Central memory CD4-positive, alpha-beta T cell (primary cell): ENCODE results near the gene ERC2.

Source experiments
- DNase-seq: peaks from one replicate; pipeline ENCODE4 v3.0.0; 2022

ERC2 gene

DNA sequence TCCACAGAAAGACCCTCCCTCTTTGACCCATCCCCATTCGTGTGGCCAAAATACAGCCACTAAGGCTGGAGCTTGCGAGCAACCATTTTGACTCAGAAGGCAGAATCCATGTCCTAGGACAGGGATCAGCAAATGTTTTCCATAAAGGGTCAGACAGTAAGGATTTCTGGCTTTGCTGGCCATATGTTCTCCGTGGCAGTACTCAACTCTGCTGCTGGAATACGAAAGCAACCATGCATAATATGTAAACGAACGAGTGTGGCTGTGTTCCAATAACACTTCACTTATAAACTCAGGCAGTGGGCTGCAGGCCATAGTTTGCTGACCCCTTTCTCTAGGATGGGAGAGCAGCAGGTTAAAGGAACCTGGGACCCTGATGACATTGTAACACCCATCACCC, 903.5 kb downstream of the ERC2 start:
- no peak for DNase-seq

DNA sequence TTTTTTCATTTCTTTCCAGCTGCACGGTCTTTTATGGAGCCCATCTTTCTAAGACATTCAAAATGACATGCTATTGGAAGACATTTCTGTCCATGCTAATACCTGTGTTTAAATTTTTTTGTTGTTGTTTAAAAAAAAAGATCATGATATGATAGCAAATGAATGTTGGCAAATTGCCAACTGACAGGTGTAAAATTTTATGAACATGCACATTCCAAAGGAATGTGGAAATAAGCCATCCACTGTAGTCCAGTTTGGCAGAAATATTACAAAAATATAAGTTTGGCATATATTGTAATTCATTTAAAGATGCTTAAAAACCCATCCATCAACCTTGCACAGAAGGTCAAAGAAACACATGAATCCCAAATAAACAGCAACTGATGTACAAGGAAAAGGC, 905.6 kb downstream of the ERC2 start:
- no peak for DNase-seq

DNA sequence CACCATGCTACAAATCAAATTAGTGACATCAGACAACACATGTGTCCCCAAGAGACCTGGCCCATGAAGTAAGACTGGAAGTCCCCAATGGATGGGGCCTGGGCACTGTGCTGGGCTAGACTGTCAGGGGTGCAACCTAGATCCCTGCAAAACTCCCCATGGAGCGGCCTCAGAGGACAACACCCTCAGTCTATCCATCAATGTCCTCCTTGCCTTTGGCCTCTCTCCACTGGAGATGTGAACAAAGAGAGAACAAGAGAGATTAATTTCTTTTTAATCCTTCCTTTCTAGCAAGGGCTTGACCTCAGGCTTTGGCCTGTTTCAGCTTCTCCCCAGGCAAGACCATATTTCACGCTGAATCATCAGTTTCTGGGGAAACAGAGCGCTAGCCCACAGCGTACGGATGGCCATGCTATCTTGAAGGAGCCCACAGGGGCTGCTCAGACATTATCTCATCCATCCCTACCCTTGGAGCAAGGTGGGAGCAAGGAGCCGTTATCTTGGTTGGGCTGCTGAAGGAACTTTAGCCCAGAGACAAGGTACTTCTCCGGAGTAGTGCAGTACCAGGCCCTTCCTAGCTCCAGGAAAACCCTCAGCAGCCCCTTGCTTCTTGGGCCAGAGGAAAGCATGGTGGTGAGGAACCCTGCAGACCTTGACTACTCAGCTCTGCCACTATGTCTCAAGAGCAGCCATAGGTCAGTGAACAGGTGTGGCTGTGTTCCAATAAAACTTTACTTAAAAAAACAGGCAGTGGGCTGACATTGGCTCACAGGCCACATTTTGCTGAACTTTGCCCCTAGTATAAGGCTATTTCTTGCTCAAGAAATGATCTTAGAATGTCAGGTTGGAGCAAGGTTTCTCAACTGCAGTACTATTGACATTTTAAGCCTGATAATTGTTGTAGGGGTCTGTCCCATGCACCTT, 908.5 kb downstream of the ERC2 start:
- no peak for DNase-seq

DNA sequence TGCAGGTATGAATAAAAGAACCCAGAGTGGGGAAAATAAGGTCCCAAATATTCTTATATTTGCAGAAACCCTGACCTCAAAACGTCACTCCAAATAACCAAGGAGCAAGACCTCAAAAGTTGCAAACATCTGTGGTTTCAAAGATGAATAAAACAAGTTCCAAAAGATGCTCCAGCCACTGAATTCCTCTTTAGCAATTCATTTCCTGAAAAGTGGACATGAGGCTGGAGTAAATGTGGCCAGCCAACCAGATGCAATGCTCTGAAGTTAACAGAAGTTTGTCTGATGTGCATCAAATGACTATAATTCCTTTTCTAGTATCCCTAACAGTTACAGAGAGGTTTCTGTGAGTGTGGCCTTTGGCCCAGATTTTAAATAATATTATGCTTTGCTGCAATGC, 910.0 kb downstream of the ERC2 start:
- no peak for DNase-seq

DNA sequence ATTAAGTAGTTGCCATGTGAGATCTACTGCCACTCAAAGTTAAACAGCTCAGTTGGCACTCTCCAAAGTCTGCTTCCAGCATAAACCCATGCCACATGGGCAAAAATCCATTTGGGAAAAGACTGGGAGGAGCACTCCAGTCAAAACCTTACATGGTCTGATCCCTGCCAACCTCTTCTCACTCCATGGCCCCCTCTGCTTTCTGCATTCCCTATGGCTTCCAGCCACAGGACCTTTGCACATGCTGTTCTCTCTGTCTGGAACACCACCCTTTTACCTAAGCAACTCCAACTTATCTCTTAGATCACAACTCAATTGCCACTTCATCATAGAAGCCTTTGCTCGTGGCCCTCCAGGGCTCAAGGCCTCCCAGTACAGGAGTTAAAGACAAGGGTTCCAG, 910.7 kb downstream of the ERC2 start:
- DNase-seq, result no peak

DNA sequence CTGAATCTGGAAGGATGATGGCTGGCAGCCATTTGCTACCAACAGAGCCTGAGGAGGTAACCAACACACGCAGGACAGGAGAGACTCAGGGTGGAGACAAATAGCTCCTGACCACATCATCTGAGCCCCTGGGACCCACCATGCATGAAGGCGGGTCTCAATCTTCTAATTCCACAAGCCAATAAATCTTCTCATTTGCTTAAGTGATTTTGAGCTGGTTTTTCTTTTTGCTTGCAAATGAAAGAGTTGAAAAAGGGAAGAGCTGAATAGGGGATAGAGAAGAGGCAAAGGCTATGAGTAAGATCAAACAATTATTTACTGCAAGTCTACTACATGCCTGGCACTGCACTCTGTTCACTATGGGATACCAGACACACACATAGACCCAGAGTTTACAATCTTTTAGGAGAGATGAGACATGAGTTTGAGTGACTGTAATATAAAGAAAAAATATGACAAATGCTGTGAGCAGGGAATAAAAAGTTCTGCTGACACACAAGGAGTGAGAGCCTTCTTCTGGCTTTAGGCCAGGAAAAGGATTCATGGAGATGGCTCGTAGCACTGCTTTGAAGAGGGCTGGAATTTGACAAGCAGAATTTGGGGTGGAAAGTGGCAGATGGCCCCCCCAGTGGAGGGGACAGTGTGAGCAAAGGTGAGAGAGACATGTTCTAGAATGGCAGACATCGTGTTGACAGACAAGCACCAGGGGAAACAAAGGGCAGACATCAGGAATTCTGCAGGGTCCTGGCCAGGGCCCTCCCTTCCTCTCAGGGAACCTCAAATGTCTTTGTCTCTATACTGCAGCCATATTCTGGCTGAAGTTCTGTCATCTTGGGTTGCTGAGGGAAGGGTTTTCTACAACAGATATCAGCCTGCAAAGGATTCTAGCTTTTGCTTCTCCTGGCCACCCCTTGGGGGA, 911.4 kb downstream of the ERC2 start:
- DNase-seq, result no peak

DNA sequence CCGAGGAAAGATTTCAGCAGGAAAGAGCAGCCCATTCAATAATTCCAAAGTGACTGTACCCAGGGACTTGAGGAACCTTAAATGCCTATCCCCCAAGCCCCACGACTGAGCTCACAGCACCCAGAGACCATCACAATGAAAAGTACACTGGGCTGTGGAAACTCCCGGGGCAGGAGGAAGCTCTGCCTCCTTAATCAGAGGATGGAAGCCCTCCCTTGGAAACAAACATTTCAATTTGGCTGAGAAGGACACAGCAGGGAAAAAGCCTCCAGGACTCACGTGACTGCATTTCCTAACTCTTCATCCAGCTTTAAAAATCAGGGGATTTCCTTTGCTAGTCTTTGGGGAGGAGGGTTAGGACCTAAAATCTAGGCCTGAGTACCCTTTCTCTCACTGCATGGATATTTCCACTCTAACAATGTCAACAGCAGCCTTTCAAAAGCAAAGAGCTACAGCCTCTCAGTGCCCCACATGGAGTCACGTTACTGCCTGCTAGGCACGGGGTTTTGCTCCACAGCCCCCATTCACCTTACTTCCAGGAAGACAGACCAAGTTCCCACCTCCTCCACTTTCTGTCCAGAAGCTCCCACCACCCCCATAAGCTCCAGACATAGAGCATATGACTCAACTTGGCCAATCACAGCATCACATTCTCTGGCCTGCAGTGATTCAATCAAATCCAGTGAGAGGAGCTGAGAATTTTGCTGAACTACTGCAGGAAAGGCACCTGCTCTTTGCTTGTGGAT, 912.2 kb downstream of the ERC2 start:
- DNase-seq, result no peak

DNA sequence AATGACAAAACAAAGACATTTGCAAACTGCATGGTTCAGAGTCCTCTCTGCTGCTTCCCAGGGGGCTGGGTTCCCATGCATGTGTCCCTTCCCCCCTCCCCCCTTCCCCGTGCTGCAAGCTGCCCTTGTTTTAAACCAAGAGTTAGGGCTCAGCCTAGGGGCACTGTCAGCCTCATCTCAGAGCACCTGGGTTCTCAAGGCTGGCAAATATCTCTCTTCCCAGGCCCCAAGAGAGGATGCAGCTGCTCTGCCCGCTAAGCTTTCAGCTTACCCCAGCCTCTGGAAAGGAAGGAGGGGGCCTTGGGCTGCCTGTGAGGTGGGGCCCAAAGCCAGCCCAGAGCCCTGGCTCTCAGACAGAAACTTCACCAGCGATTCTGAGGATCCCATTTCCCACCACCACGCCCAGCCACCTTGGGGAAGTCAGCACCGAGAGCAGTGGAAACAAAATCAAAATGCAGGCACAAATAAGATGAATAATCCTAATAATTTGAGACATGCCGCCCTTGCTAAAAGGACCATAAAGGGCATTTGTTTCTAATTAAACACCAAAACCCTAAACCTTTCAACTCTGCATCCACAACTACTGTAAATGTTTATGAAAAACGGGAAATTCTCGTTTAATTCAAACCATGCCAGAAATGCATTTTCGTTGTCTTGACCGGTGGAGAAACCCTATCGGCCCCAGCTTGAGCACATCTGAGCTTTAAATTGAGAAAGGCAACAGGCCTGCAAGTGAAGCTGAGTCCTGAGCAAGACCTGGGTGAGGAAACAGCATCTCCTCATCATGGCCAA, 913.4 kb downstream of the ERC2 start:
- no peak for DNase-seq

DNA sequence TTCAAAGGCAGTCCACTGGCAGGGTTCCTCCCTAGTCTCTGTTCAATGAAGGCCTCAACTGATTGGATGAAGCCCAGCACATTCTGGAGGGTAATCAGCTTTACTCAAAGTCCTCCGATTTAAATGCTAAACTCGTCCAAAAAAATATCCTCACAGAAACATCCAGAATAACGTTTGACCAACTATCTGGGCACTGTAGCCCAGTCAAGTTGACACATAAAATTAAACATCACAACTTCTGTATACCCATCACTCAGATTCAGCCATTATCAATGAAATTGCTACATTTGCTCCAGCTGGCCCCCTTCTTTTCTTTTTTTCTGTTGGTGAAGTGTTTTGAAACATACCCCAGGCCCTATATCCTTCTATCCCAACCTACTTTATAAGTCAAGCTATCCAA, 916.6 kb downstream of the ERC2 start:
- DNase-seq, result no peak

DNA sequence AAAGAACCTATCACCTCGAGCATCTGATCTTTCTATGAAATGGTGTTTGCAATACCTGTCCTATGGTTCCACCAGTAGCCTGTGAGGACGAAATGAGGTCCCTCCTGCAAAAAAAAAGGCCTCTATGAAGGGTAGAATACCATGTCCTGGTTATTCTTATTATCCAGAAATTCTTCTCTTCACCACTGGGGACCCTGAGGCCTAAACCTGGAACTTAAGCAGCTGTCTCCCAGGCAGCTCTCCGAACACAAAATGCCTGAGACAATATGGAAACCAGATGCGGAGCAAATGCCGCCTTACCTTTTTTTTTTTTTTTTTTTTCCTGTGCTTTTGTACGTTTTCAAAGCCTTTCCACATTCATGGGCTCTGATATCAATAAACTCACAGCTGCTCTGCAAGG, 919.1 kb downstream of the ERC2 start:
- DNase-seq, result no peak

DNA sequence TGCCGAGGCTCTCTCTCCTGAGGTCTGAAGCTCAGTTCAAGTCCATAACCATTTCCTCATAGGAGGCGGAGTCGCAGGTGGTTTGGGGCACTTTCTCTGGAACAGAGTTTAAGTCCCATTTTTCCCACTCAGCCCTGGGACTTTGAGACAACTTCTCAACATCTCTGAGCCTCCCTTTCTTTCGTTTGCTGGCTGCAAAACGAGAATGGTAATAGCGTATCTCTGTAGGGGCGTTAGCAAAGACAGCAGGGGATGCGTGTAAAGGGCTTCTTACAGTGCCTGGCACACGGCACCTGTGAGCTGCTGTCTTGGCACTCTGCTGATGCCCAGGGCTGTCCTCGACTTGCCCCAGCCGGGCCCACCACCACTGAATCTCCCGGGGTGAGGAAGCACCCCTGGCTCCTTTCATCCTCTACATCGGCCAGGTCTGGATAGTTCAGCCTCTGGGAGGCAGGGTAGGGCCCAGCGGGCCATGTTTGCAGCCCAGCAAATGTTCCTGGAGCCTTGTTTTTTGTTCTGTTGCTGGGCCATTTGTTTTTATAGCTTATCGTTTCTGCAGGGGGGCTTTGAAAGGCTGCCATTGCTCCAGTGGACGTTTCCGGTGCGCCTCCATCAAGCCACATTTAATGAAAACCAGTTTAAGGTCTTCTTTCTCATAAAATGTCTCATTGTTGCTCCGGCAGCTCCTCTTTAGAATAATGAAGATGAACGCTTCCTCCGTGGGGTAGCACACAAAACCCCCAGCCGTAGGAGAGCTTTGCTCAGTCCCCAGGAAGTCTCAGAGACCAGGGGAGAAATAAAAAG, 921.2 kb downstream of the ERC2 start:
- no peak for DNase-seq

DNA sequence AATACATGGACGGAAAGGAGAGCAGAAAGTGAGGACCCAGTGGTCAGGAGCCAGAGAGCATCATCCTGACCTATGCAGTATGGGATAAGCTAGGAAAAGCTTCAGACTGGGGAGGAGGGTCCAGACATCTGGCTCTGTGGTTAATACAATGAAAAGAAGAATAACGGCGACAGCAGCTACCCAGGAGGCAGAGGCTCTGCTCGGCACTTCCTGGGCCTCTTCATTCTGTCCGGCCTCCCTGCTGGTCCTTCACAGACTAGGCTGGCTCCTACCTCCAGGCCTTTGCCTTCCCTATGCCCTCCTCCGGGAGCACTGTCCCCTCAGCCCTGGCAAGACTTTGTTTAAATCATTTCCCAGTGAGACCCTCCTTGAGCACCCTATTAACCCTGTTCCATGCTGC, 922.3 kb downstream of the ERC2 start:
- DNase-seq, result no peak

DNA sequence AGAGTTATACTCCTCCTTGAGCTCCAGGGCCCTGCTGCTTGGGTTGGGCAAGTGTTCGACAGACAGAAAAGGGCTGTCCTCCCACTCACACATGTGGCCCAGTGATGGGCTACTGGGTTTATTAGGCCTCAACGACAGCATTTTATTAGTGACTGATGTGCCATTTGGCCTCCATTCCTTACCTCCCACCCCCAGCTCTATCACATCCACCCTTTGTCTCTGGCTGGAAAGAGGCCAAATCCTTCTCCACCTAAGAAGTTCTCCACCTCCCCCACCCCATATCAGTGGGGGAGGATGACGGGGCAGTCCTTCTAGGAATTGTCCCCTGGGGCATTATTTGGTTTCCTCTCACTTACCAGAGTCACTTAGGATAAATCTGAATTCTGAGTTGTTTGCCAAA, 924.0 kb downstream of the ERC2 start:
- DNase-seq, result no peak

DNA sequence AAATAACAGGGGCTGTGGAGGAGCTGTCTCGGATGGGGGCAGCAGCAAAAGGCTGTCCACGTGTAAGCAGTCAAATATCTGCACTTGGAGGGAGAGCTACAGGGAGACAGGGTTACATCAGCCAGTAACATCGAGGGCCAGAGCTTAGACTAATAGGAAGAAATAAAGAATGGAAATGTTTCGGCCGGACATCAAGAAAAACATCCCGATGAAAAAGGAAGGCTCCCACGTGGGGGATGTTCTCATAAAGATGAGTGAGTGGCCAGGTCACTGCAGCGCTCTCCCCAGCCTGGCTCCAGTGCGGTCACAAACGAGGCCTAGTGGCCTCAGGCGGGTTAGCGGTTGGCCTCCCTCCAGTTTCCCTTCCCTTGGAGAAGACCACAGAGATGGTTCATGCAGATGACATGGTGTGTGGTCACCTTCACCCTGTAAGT, 925.1 kb downstream of the ERC2 start:
- no peak for DNase-seq

DNA sequence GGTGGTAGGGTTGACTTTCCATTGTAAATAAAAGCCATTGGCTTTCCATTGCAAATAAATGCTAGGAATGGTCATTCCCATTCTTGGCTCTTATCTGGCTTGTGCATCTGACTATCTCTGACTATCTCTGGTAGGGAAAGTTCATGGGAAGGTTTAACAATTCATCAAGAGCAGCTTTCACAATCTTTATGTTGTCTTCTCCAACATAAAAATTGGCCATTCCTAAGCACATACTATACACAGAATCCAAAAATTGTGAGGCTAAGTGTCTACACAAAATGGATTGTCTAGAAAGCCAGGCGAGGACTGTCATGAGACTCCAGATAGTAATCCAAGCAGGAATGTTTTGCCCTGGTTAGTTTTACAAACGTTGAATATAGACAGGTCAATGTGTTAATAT, 926.8 kb downstream of the ERC2 start:
- no peak for DNase-seq

DNA sequence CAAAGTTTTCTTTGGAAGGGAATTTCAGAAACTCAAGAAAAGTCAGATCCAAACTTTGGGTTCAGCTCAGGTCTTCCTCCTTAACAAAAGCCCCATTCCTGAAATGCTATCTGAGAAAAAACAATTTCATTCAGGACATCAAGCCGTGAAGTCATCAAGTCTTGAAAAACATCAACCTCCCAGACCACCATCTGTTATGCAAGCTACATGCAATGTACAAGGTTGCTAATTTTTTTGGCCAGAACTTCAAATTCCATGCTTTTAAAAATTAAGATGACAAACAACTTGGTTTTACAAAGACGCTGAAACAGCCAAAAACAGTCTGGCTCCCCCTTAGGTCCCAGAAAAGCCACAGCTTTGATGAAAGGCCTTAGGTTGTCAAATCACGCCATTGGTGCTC, 927.3 kb downstream of the ERC2 start:
- no peak for DNase-seq

DNA sequence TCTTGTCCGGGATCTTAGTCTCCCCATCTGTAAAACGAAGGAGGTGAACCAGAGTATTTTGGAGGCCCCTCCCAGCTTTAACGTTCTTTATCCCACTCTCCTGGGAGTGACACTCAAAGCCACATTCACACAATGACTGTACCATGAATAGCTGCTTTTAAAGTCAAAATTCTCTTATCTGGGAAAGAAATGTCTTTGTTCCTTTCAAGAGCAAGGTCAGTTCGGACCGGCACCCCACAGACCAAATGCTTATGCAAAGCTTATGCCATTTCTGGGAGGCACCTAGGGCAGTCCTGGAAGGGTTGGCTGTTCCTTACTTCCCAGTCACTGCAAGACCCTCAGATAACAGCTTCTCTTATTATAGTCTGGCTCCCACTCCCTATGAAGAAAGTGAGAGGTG, 927.7 kb downstream of the ERC2 start:
- DNase-seq, result no peak

DNA sequence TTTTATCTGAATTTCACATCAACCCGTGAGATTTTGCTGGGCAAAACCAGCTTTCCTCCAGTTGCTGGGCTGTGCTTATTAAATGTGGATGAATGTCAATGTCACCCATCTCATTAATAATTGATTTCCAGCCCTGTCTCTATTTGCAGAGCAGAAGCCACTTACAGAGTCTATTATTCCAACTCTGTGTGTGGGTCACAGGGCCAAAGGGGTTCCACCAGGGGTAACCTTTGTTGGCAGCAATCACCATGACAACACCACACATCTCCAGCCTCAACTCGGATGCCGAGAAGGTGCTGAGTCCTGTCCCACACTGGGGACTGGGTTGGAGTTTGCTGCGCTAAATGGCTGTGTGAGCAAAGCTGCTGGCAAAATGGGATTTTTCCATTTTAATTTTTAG, 930.1 kb downstream of the ERC2 start:
- no peak for DNase-seq

DNA sequence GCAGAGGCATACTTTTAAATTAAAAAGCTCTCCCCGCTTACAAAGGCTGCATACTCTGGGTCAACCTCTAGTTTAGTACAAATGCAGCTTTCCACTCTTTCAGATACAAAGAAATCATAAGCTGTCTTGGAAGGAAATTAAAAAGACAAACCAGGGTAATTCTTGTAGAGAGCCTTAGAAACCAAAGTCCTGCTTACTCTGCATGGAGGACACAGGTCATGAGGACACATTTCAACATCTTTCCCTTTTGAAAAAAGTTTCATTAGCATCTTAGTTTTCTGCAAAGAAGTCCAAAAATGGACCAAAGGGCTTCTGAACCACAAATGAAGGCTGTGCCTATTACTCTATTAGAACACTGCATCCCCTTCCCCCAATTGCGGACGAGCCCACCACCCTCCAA, 930.7 kb downstream of the ERC2 start:
- DNase-seq, result no peak

DNA sequence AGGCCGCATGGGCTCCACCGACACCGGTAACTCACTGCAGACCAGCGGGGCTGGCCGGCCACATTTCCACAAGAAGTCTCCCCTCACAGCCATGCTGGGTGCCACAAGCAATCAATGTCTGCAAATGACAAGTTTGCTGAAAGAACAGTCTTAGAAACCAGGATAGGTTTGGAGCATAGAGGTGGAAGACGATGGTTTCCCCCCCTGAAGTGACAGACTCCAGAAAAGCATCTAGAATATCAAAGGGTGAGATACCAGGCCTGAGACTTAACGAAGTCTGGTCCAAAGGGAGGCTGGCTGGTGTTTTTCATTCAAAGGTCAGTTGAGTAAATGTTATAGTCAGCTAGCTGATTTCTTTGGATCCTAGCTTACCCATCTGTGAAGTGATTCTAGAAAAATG, 931.1 kb downstream of the ERC2 start:
- DNase-seq, result no peak

DNA sequence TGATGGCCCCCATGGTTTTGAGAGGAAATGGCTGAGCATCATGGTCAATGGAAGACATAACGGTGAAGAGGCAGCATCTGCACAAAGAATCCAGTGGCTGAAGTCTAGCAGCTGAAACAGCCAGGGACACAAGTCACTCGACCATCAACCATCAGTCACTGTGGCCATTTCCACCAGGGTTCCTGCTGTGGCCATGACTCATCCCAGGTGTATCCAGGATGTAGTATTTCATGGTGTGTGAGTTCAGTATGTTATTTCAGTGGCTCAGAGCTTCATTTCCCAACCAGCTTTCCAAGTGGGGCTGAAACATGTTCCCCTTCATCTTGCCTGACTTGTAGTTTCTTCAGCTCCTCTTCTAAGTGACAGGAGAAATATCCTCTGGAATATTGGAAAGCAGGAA, 933.4 kb downstream of the ERC2 start:
- no peak for DNase-seq
